K562 (cell line): Measurements from ENCODE around the gene DUOX2. TPM values are rescaled to one million over a fixed set of nuclear protein-coding genes. Genes with fewer than 3 reads are reported as not detected.

Source experiments
- ATAC-seq: fragments of 200-7000 bp; cut with Tn5 transposase; 3 replicates; pipeline ENCODE4 v1.9.1; 2020; ENCODE audit warnings: moderate library complexity
- BruUV-seq: library from RNA; stranded (reverse); fragments of 400-500 nt; replicated peaks from 2 replicates; lab custom pipeline; 2021; lab: Mats Ljungman, UMichigan
- CTCF ChIA-PET: fragments of 300-600 bp; formaldehyde crosslinking; extraction: SDS; loops from one replicate; lab custom pipeline; 2021; ENCODE audit warnings: low intra/inter-chr PET ratio; lab: Yijun Ruan, JAX
- POLR2A ChIA-PET: fragments of 300-600, 350-650 bp; sonication (Branson Sonifier 250); formaldehyde crosslinking; extraction: SDS; loops from one replicate; lab custom pipeline; 2021; ENCODE audit warnings: antibody characterized with exemption, inconsistent platforms; lab: Yijun Ruan, JAX
- DNase-seq, 4 experiments: peaks; one replicate each; pipeline versions ENCODE4 v3.0.0 to v3.0.0-alpha.2; 2011 to 2018; ENCODE audit warnings: low spot score in 3 of 4, mixed read lengths in 3 of 4; ENCODE audit errors: extremely low read depth in 1 of 4
- FAIRE-seq: peaks from 2 replicates; lab custom pipeline; 2011; peaks lifted over from hg19 to GRCh38; lab: Jason Lieb, UNC
- H2AFZ ChIP-seq: 2 replicates; pipeline ENCODE4 v1.6.0; 2011; ENCODE audit warnings: low read depth, low read length, control low read depth, inconsistent platforms
- H3K27ac ChIP-seq: fragments of 200-600 bp; 3 replicates; pipeline ENCODE4 v1.8.0; 2011; ENCODE audit warnings: low read depth, mild to moderate bottlenecking, control low read depth, inconsistent platforms, low read length, moderate library complexity, mixed read lengths; ENCODE audit errors: extremely low read depth
- H3K27me3 ChIP-seq, 2 experiments: fragments of 300-600 bp in 1 of 2; 2 replicates in 1 of 2; 3 replicates in 1 of 2; pipeline versions ENCODE4 v1.6.0 to v1.8.0; 2011; ENCODE audit warnings: inconsistent platforms in 2 of 2, low read length in 2 of 2, mild to moderate bottlenecking in 1 of 2, mixed read lengths in 1 of 2, moderate library complexity in 1 of 2; ENCODE audit not compliant: control insufficient read depth in 2 of 2, insufficient read depth in 2 of 2
- H3K36me3 ChIP-seq: fragments of 300-600 bp; 3 replicates; pipeline ENCODE4 v1.8.0; 2011; ENCODE audit warnings: mild to moderate bottlenecking, low read length, inconsistent platforms; ENCODE audit not compliant: control insufficient read depth, insufficient read depth
- H3K4me1 ChIP-seq, 2 experiments: fragments of 200-600 bp in 1 of 2; replicated peaks in 1 of 2; 2 replicates in 1 of 2; 3 replicates in 1 of 2; pipeline versions ENCODE4 v1.5.1 to v1.8.0; 2011; ENCODE audit warnings: inconsistent platforms in 2 of 2, low read length in 2 of 2, mild to moderate bottlenecking in 1 of 2, mixed read lengths in 1 of 2, moderate library complexity in 1 of 2; ENCODE audit not compliant: control insufficient read depth in 2 of 2, insufficient read depth in 2 of 2
- H3K4me2 ChIP-seq: 2 replicates; pipeline ENCODE4 v1.6.1; 2011; ENCODE audit warnings: low read length, control low read depth, inconsistent platforms, mixed read lengths; ENCODE audit not compliant: insufficient read depth
- H3K4me3 ChIP-seq: fragments of 200-600 bp; sonication (generic), shearing (Covaris generic); 2 replicates; pipeline ENCODE4 v1.5.1; 2016; ENCODE audit warnings: control low read depth, inconsistent platforms
- H3K79me2 ChIP-seq: fragments of 200-600 bp; 3 replicates; pipeline ENCODE4 v1.8.0; 2011; ENCODE audit warnings: low read length, inconsistent platforms; ENCODE audit not compliant: control insufficient read depth, insufficient read depth
- H3K9ac ChIP-seq, 2 experiments: 2 replicates each; pipeline versions ENCODE4 v1.6.0 to v1.6.1; 2011; ENCODE audit warnings: low read depth in 2 of 2, low read length in 2 of 2, control low read depth in 1 of 2, inconsistent platforms in 1 of 2, mild to moderate bottlenecking in 1 of 2, mixed read lengths in 1 of 2; ENCODE audit not compliant: insufficient read depth in 1 of 2
- H3K9me1 ChIP-seq: one replicate; pipeline ENCODE4 v1.6.0; 2011; ENCODE audit warnings: inconsistent platforms, mild to moderate bottlenecking, low read length, moderate library complexity; ENCODE audit not compliant: control insufficient read depth, insufficient read depth
- H3K9me3 ChIP-seq: replicated peaks from 2 replicates; pipeline ENCODE4 v1.5.1; 2011; ENCODE audit warnings: low read depth, low read length, inconsistent platforms; ENCODE audit not compliant: control insufficient read depth, insufficient read depth
- H4K20me1 ChIP-seq: replicated peaks from 2 replicates; pipeline ENCODE4 v1.6.1; 2011; ENCODE audit warnings: low read length, inconsistent platforms, mixed read lengths; ENCODE audit not compliant: control insufficient read depth, insufficient read depth
- ATF4 ChIP-seq: fragments of 450-650 bp; formaldehyde crosslinking; IDR thresholded peaks from 2 replicates; pipeline ENCODE4 v1.4.0; 2022; ENCODE audit warnings: mild to moderate bottlenecking, moderate library complexity
- ELF2 ChIP-seq: fragments of 250-450 bp; sonication (Bioruptor Pico); IDR thresholded peaks from 2 replicates; pipeline ENCODE4 v1.5.0; 2021; ENCODE audit warnings: mild to moderate bottlenecking
- ELK3 ChIP-seq: fragments of 450-650 bp; formaldehyde crosslinking; IDR thresholded peaks from 2 replicates; pipeline ENCODE4 v1.4.0; 2020; ENCODE audit warnings: mild to moderate bottlenecking
- GABPB1 ChIP-seq: sonication (generic); formaldehyde crosslinking; IDR thresholded peaks from 2 replicates; pipeline ENCODE4 v1.8.0; 2022; ENCODE audit warnings: mild to moderate bottlenecking, missing genetic modification reagents
- ILK ChIP-seq: fragments of 450-650 bp; IDR thresholded peaks from 2 replicates; pipeline ENCODE4 v1.6.1; 2016; ENCODE audit warnings: missing genetic modification characterization, low read depth, mild to moderate bottlenecking, missing compliant biosample characterization, moderate library complexity, borderline replicate concordance
- MBD2 ChIP-seq: sonication (generic); IDR thresholded peaks from 2 replicates; pipeline ENCODE4 v1.6.1; 2016; ENCODE audit warnings: low read depth, borderline replicate concordance
- NR4A1 ChIP-seq, 2 experiments: fragments of 250-450 bp in 1 of 2; fragments of 450-650 bp in 1 of 2; sonication (Bioruptor Pico) in 1 of 2; IDR thresholded peaks; 2 replicates each; pipeline versions ENCODE4 v1.4.0 to v1.6.1; 2016 to 2020; ENCODE audit warnings: mild to moderate bottlenecking in 2 of 2, missing compliant biosample characterization in 1 of 2, missing genetic modification characterization in 1 of 2, moderate library complexity in 1 of 2
- PRPF4 ChIP-seq: fragments of 200-400 bp; formaldehyde crosslinking; IDR thresholded peaks from one replicate; pipeline ENCODE4 v1.6.1; 2017; ENCODE audit warnings: low read length, low read depth, mild to moderate bottlenecking; ENCODE audit not compliant: insufficient read depth, poor library complexity, severe bottlenecking
- PTTG1 ChIP-seq: fragments of 450-650 bp; IDR thresholded peaks from 2 replicates; pipeline ENCODE4 v1.6.1; 2016; ENCODE audit warnings: low read depth, mild to moderate bottlenecking, missing genetic modification characterization, missing compliant biosample characterization
- SIN3A ChIP-seq, 2 experiments: fragments of 150-350 bp in 1 of 2; IDR thresholded peaks; 2 replicates each; pipeline ENCODE4 v1.6.1; 2011 to 2016; ENCODE audit warnings: borderline replicate concordance in 2 of 2, low read depth in 2 of 2, low read length in 2 of 2, mild to moderate bottlenecking in 2 of 2, moderate library complexity in 2 of 2; ENCODE audit not compliant: control insufficient read depth in 1 of 2
- SIRT6 ChIP-seq: IDR thresholded peaks from one replicate; pipeline ENCODE4 v1.6.1; 2012; ENCODE audit warnings: low read depth, mild to moderate bottlenecking, control low read depth, inconsistent platforms, low read length, moderate library complexity
- SUPT5H ChIP-seq: fragments of 450-650 bp; IDR thresholded peaks from 2 replicates; pipeline ENCODE4 v1.6.1; 2016
- U2AF1 ChIP-seq: fragments of 200-400 bp; formaldehyde crosslinking; optimal IDR thresholded peaks from 2 replicates; pipeline ENCODE3; 2017; ENCODE audit warnings: mild to moderate bottlenecking, low read depth, low read length, moderate library complexity
- XRCC3 ChIP-seq: fragments of 450-650 bp; IDR thresholded peaks from 2 replicates; pipeline ENCODE4 v1.6.1; 2017; ENCODE audit warnings: mild to moderate bottlenecking, moderate library complexity
- ZBTB26 ChIP-seq: fragments of 450-650 bp; formaldehyde crosslinking; IDR thresholded peaks from 2 replicates; pipeline ENCODE4 v1.4.0; 2022; ENCODE audit warnings: missing genetic modification characterization
- ZNF311 ChIP-seq: fragments of 250-450 bp; sonication (Bioruptor Pico); IDR thresholded peaks from 2 replicates; pipeline ENCODE4 v1.4.0; 2020; ENCODE audit warnings: mild to moderate bottlenecking, moderate library complexity
- ZNF511 ChIP-seq: sonication (generic); formaldehyde crosslinking; IDR thresholded peaks from 2 replicates; pipeline ENCODE4 v1.8.0; 2022; ENCODE audit warnings: mild to moderate bottlenecking, missing genetic modification reagents
- ZNF707 ChIP-seq: fragments of 250-450 bp; sonication (Bioruptor Pico); conservative IDR thresholded peaks from 2 replicates; pipeline ENCODE4 v1.8.0; 2022; ENCODE audit warnings: inconsistent platforms, mild to moderate bottlenecking, moderate library complexity
- ZNF76 ChIP-seq: fragments of 250-450 bp; sonication (Bioruptor Pico); IDR thresholded peaks from 2 replicates; pipeline ENCODE4 v1.4.0; 2020; ENCODE audit warnings: mild to moderate bottlenecking, moderate library complexity, borderline replicate concordance
- WGBS: fragments of 100-300 bp; shearing (Covaris generic); methylation state at CpG from one replicate; pipeline ENCODE4 v1.1.6; 2016; ENCODE audit warnings: low coverage, mixed read lengths; ENCODE audit not compliant: insufficient coverage; ENCODE audit errors: missing lambda C conversion rate; 5-methylcytosine and 5-hydroxymethylcytosine counted together
- in situ Hi-C: fragments of 300-500 bp; cut with MboI; formaldehyde crosslinking; loops from 4 replicates; pipeline ENCODE4 v1.15.0; 2018; ENCODE audit warnings: inconsistent platforms, mixed read lengths
- intact Hi-C: fragments of 100-400 bp; cut with micrococcal nuclease; formaldehyde crosslinking; loops from 2 replicates; pipeline ENCODE4 v1.14.2; 2022
- polyA plus RNA-seq, 8 experiments: library from polyadenylated mRNA; depleted of rRNA in 4 of 8; stranded (reverse) in 5 of 8; unstranded in 3 of 8; fragments of >200 nt; fragmentation: Nextera tagmentation in 2 of 8; fragmentation: Illumina TruSeq in 1 of 8; extraction: Ambion mirVana in 2 of 8; extraction: Trizol in 1 of 8; gene quantifications; 2 replicates each; pipeline versions ENCODE4 v1.2.1 to v1.2.3, GENCODE V29; 2011 to 2014; ENCODE audit warnings: inconsistent platforms in 1 of 8, missing spikeins in 1 of 8
- total RNA-seq, 7 experiments: library from RNA; depleted of rRNA in 6 of 7; stranded (reverse); fragments of >200 nt in 6 of 7; fragmentation: Illumina TruSeq in 2 of 7; extraction: Trizol in 2 of 7; gene quantifications; 2 replicates each; pipeline versions ENCODE4 v1.2.1 to v1.2.3, GENCODE V29; 2011 to 2021; ENCODE audit warnings: low replicate concordance in 1 of 7

DUOX2 gene
- total and polyA plus RNA-seq, 9 of the 15 experiments (the other 6 are each of a cell fraction or from before 2014, with no cell fraction given): 0.01 to 0.03 (median 0.02) TPM; not detected in 6

- H3K27me3 ChIP-seq: peaks cover 28 to 46% of the 10 kb centered on the region in 2 experiments
- ATAC-seq: no peak
- POLR2A ChIA-PET: interaction anchor here (0.6 kb wide), 1 partner anchor 109 kb away, joined by 3 read pairs; no protein-coding TSS in a partner anchor
- no peaks in the 10 kb centered on the region for H4K20me1 ChIP-seq
- no peak overlapping the region for H2AFZ ChIP-seq
- no peak for DNase-seq
- H3K9me1 ChIP-seq: no peaks in the 10 kb centered on the region
- no peaks in the 10 kb centered on the region for H3K79me2 ChIP-seq
- H3K4me2 ChIP-seq: no peak overlapping the region
- no peak for FAIRE-seq
- H3K4me1 ChIP-seq: peaks cover 0 to 14% of the 10 kb centered on the region in 2 experiments; a peak in 2 of 5 replicates
- in situ Hi-C loops (no loop called here), intact Hi-C loops (no loop called here)
- WGBS: 5% methylated on average over 3 of the region's 3 CpGs
- no peak overlapping the region for H3K9ac ChIP-seq
- CTCF ChIA-PET: no interaction called here
- no peak overlapping the region for H3K27ac ChIP-seq
- H3K9me3 ChIP-seq: no peaks in the 10 kb centered on the region
- BruUV-seq: no TSS peak
- H3K4me3 ChIP-seq: no peak overlapping the region
- no peak for TF ChIP-seq ZBTB26 (CRISPR knock-in tag)
- TF ChIP-seq ILK: no peak
- TF ChIP-seq ZNF511 (CRISPR knock-in tag): no peak
- no peak for TF ChIP-seq PRPF4
- no peak for TF ChIP-seq SIRT6
- TF ChIP-seq U2AF1: no peak
- no peak for TF ChIP-seq ATF4 (CRISPR knock-in tag)
- TF ChIP-seq MBD2: no peak
- TF ChIP-seq SIN3A (IDR thresholded peaks at IDR 0.05; ENCODE audit: borderline replicate concordance in 2 of 2, control insufficient read depth in 1 of 2, low read depth in 2 of 2, low read length in 2 of 2): no peak
- no peak for TF ChIP-seq NR4A1 (CRISPR knock-in tag; IDR thresholded peaks at IDR 0.05)
- TF ChIP-seq NR4A1 (tag; IDR thresholded peaks at IDR 0.05): no peak
- TF ChIP-seq PTTG1 (tag): no peak
- no peak for TF ChIP-seq ELK3
- no peak for TF ChIP-seq XRCC3
- TF ChIP-seq ZNF311 (CRISPR knock-in tag): no peak
- no peak for TF ChIP-seq ZNF707 (CRISPR knock-in tag)
- TF ChIP-seq ZNF76 (CRISPR knock-in tag): no peak
- no peak for TF ChIP-seq GABPB1 (CRISPR knock-in tag)
- no peak for TF ChIP-seq ELF2 (CRISPR knock-in tag)
- no peak for TF ChIP-seq SUPT5H
- TF ChIP-seq, all 486 proteins: peak for 0
- no peaks in the 10 kb centered on the region for H3K36me3 ChIP-seq
Observed at GRCh38 chr15:45132844-45133560, 19.0 kb upstream of the DUOX2 start.
